DMS153 (cell line): ENCODE results near the gene TMC3.
"Not testable (repeated sequence)": the region's sequence is repeated elsewhere in the genome, so short reads cannot be mapped to it uniquely, and the experiment has no call there.

Source experiments
- DNase-seq: peaks from one replicate; lab custom pipeline; 2025; lab: John Stamatoyannopoulos, UW

Gene TMC3

GRCh38 chr15:81346611-81347010 is 27.4 kb downstream of the TMC3 start:
- no peak for DNase-seq

- DNase-seq: no peak
Measured at GRCh38 chr15:81343371-81343770, 30.6 kb downstream of the TMC3 start.

GRCh38 chr15:81341351-81341750 is 32.7 kb downstream of the TMC3 start:
- DNase-seq: no peak

- no peak for DNase-seq
Measured at GRCh38 chr15:81339851-81340250, 34.2 kb downstream of the TMC3 start.

GRCh38 chr15:81339321-81339720 is 34.7 kb downstream of the TMC3 start:
- no peak for DNase-seq

- DNase-seq: no peak
Measured at GRCh38 chr15:81338170-81339007, 35.6 kb downstream of the TMC3 start.

- DNase-seq: no peak
Measured at GRCh38 chr15:81337713-81338157, 36.3 kb downstream of the TMC3 start.

GRCh38 chr15:81337241-81337640 is 36.8 kb downstream of the TMC3 start:
- DNase-seq: no peak

- no peak for DNase-seq
Measured at GRCh38 chr15:81336568-81336967, 37.4 kb downstream of the TMC3 start.

- DNase-seq: no peak
Measured at GRCh38 chr15:81335631-81336030, 38.4 kb downstream of the TMC3 start.

GRCh38 chr15:81334768-81335435 is 39.1 kb downstream of the TMC3 start:
- DNase-seq: no peak

GRCh38 chr15:81333363-81333762 is 40.6 kb downstream of the TMC3 start:
- DNase-seq: no peak

GRCh38 chr15:81332326-81332725 is 41.7 kb downstream of the TMC3 start:
- no peak for DNase-seq

- DNase-seq: no peak
Measured at GRCh38 chr15:81331600-81331999, 42.4 kb downstream of the TMC3 start.

GRCh38 chr15:81331141-81331540 is 42.9 kb downstream of the TMC3 start:
- DNase-seq: not testable (repeated sequence)

GRCh38 chr15:81330366-81331090 is 43.5 kb downstream of the TMC3 start:
- no peak for DNase-seq

- DNase-seq: no peak
Measured at GRCh38 chr15:81329446-81329845, 44.6 kb downstream of the TMC3 start.

- DNase-seq: no peak
Measured at GRCh38 chr15:81327516-81327915, 46.5 kb downstream of the TMC3 start.

GRCh38 chr15:81326466-81327212 is 47.4 kb downstream of the TMC3 start:
- DNase-seq: no peak

GRCh38 chr15:81323944-81324881 is 49.8 kb downstream of the TMC3 start, which contains the start of gene STARD5:
TSS of gene STARD5 (minus strand) at chr15:81324141. CDS start at chr15:81324099, 42 bp downstream.
- DNase-seq: peak; percentile 85

- no peak for DNase-seq
Measured at GRCh38 chr15:81323559-81323943, 50.5 kb downstream of the TMC3 start.
